ENCODE data around the gene HOATZ.

The HOATZ gene

GRCh38 chr11:111565114-111565720 lies 50.6 kb downstream of the HOATZ start:
- DNase-seq = peak; percentile 54
- Histone ChIP-seq H3K36me3 (no peaks in the 10 kb centered on the region), H3K9me3 (ENCODE audit: severe bottlenecking) (no peaks in the 10 kb centered on the region), H3K27me3 (ENCODE audit: insufficient read depth, low read depth, severe bottlenecking) (no peaks in the 10 kb centered on the region), H3K4me3 (ENCODE audit: low read depth, low read length) (no peak overlapping the region), H3K27ac (no peak overlapping the region)
- peak; percentile 61 for TF ChIP-seq CTCF (IDR thresholded peaks at IDR 0.05; ENCODE audit: low read depth, low read length)

- TF ChIP-seq CTCF (IDR thresholded peaks at IDR 0.05; ENCODE audit: low read depth, low read length) = 0 out of 2 replicates have a peak, but pooled peaks have one; percentile 1
- H3K27me3 ChIP-seq (ENCODE audit: insufficient read depth, low read depth, severe bottlenecking) = no peaks in the 10 kb centered on the region
- no peaks in the 10 kb centered on the region for H3K9me3 ChIP-seq (ENCODE audit: severe bottlenecking)
- H3K27ac ChIP-seq = no peak overlapping the region
- H3K4me3 ChIP-seq (ENCODE audit: low read depth, low read length) = no peak overlapping the region
- H3K36me3 ChIP-seq = no peaks in the 10 kb centered on the region
- DNase-seq = no peak
These were observed 51.7 kb downstream of the HOATZ start for GRCh38 chr11:111566324-111566723.

- no peak for TF ChIP-seq CTCF (IDR thresholded peaks at IDR 0.05; ENCODE audit: low read depth, low read length)
- H3K4me3 ChIP-seq (ENCODE audit: low read depth, low read length) = no peak overlapping the region
- no peak for DNase-seq
- H3K27ac ChIP-seq = no peak overlapping the region
- H3K9me3 ChIP-seq (ENCODE audit: severe bottlenecking) = no peaks in the 10 kb centered on the region
- H3K27me3 ChIP-seq (ENCODE audit: insufficient read depth, low read depth, severe bottlenecking) = no peaks in the 10 kb centered on the region
- no peaks in the 10 kb centered on the region for H3K36me3 ChIP-seq
These were observed 54.9 kb downstream of the HOATZ start for GRCh38 chr11:111569476-111569875.

- Histone ChIP-seq H3K36me3 (no peaks in the 10 kb centered on the region), H3K9me3 (ENCODE audit: severe bottlenecking) (no peaks in the 10 kb centered on the region), H3K27me3 (ENCODE audit: insufficient read depth, low read depth, severe bottlenecking) (no peaks in the 10 kb centered on the region), H3K27ac (no peak overlapping the region), H3K4me3 (ENCODE audit: low read depth, low read length) (no peak overlapping the region)
- no peak for TF ChIP-seq CTCF (IDR thresholded peaks at IDR 0.05; ENCODE audit: low read depth, low read length)
- DNase-seq = no peak
These were observed 56.2 kb downstream of the HOATZ start for GRCh38 chr11:111570796-111571195.

GRCh38 chr11:111571829-111572501 lies 57.4 kb downstream of the HOATZ start:
- no peaks in the 10 kb centered on the region for H3K9me3 ChIP-seq (ENCODE audit: severe bottlenecking)
- no peak for TF ChIP-seq CTCF (IDR thresholded peaks at IDR 0.05; ENCODE audit: low read depth, low read length)
- H3K27me3 ChIP-seq (ENCODE audit: insufficient read depth, low read depth, severe bottlenecking) = no peaks in the 10 kb centered on the region
- H3K36me3 ChIP-seq = no peaks in the 10 kb centered on the region
- no peak overlapping the region for H3K27ac ChIP-seq
- no peak for DNase-seq
- no peak overlapping the region for H3K4me3 ChIP-seq (ENCODE audit: low read depth, low read length)
